HCT116 (cell line): ENCODE data around the gene SPTB. TPM values are rescaled to one million over a fixed set of nuclear protein-coding genes. Genes with fewer than 3 reads are reported as not detected.

ENCODE experiments used
- ATAC-seq: fragments of 200-7000 bp; cut with Tn5 transposase; 2 replicates; pipeline ENCODE4 v1.9.1; 2020; ENCODE audit warnings: mild to moderate bottlenecking, moderate library complexity
- BruUV-seq: library from RNA; stranded (reverse); fragments of 400-500 nt; replicated peaks from 2 replicates; lab custom pipeline; 2021; lab: Mats Ljungman, UMichigan
- CTCF ChIA-PET: fragments of 300-600 bp; sonication (Branson Sonifier 250); formaldehyde crosslinking; loops from one replicate; lab custom pipeline; 2021; ENCODE audit warnings: antibody characterized with exemption; lab: Charles Lee
- POLR2A ChIA-PET: fragments of 300-600, 350-600 bp; sonication (Branson Sonifier 250); formaldehyde crosslinking; loops from one replicate; lab custom pipeline; 2021; ENCODE audit warnings: antibody characterized with exemption; lab: Charles Lee
- RAD21 ChIA-PET, 2 experiments: fragments of 300-600 bp; sonication (Branson Sonifier 250); formaldehyde crosslinking; loops; one replicate each; lab custom pipeline; 2023; ENCODE audit warnings: low total read pairs in 2 of 2; ENCODE audit not compliant: uncharacterized antibody in 2 of 2, unreplicated experiment in 2 of 2, low non-redundant PET in 1 of 2; lab: Charles Lee
- DNase-seq: peaks from one replicate; pipeline ENCODE4 v3.0.0-alpha.2; 2010; ENCODE audit warnings: low read depth, low spot score
- H2AFZ ChIP-seq: fragments of 200-600 bp; shearing (Covaris generic), sonication (generic); 2 replicates; pipeline ENCODE4 v1.6.1; 2017; ENCODE audit warnings: low read depth, mixed run types, mixed read lengths, antibody characterized with exemption, low read length; ENCODE audit not compliant: poor library complexity, severe bottlenecking
- H3K27ac ChIP-seq: 2 replicates; pipeline ENCODE4 v1.5.1; 2012; ENCODE audit warnings: low read depth, low read length
- H3K27me3 ChIP-seq: fragments of 200-600 bp; sonication (generic); 2 replicates; pipeline ENCODE4 v1.6.1; 2016; ENCODE audit warnings: mixed run types, low read length, mixed read lengths; ENCODE audit not compliant: insufficient read depth
- H3K36me3 ChIP-seq, 2 experiments: fragments of 200-500 bp in 1 of 2; fragments of 200-600 bp in 1 of 2; sonication (Bioruptor generic) in 1 of 2; sonication (generic) in 1 of 2; 2 replicates each; pipeline versions ENCODE4 v1.5.1 to v1.6.1; 2014 to 2016; ENCODE audit warnings: low read length in 2 of 2, inconsistent platforms in 1 of 2, mixed read lengths in 1 of 2, mixed run types in 1 of 2; ENCODE audit not compliant: insufficient read depth in 2 of 2, control insufficient read depth in 1 of 2
- H3K4me1 ChIP-seq, 2 experiments: fragments of 200-600 bp in 1 of 2; sonication (generic) in 1 of 2; 2 replicates each; pipeline versions ENCODE4 v1.5.1 to v1.6.1; 2012 to 2017; ENCODE audit warnings: low read length in 2 of 2, inconsistent platforms in 1 of 2, mild to moderate bottlenecking in 1 of 2, mixed read lengths in 1 of 2, mixed run types in 1 of 2, moderate library complexity in 1 of 2; ENCODE audit not compliant: insufficient read depth in 2 of 2, control insufficient read depth in 1 of 2
- H3K4me2 ChIP-seq: fragments of 200-600 bp; sonication (generic); 2 replicates; pipeline ENCODE4 v1.6.1; 2017; ENCODE audit warnings: mixed run types, low read length, mixed read lengths
- H3K4me3 ChIP-seq, 2 experiments: fragments of 200-600 bp in 1 of 2; sonication (generic) in 1 of 2; replicated peaks in 1 of 2; 2 replicates each; pipeline ENCODE4 v1.5.1; 2011 to 2016; ENCODE audit warnings: low read length in 2 of 2, control low read depth in 1 of 2, low read depth in 1 of 2, mild to moderate bottlenecking in 1 of 2, mixed read lengths in 1 of 2, mixed run types in 1 of 2
- H3K79me2 ChIP-seq: fragments of 200-600 bp; sonication (generic); 2 replicates; pipeline ENCODE4 v1.6.1; 2017; ENCODE audit warnings: mild to moderate bottlenecking, mixed run types, low read length, moderate library complexity, mixed read lengths; ENCODE audit not compliant: insufficient read depth
- H3K9ac ChIP-seq: fragments of 200-600 bp; sonication (generic); 2 replicates; pipeline ENCODE4 v1.6.1; 2016; ENCODE audit warnings: low read length, mixed read lengths
- H3K9me2 ChIP-seq: fragments of 200-600 bp; sonication (generic), shearing (Covaris generic); 2 replicates; pipeline ENCODE4 v1.6.1; 2017; ENCODE audit warnings: mixed run types, mild to moderate bottlenecking, moderate library complexity; ENCODE audit not compliant: insufficient read depth
- H3K9me3 ChIP-seq, 2 experiments: fragments of 200-500 bp in 1 of 2; fragments of 200-600 bp in 1 of 2; sonication (Bioruptor generic) in 1 of 2; sonication (generic) in 1 of 2; 2 replicates each; pipeline ENCODE4 v1.6.1; 2014 to 2017; ENCODE audit warnings: low read length in 2 of 2, mixed read lengths in 2 of 2, inconsistent platforms in 1 of 2, low read depth in 1 of 2, mild to moderate bottlenecking in 1 of 2, mixed run types in 1 of 2, moderate library complexity in 1 of 2; ENCODE audit not compliant: control insufficient read depth in 1 of 2, insufficient read depth in 1 of 2
- H4K20me1 ChIP-seq: fragments of 200-600 bp; sonication (generic), shearing (Covaris generic); 2 replicates; pipeline ENCODE4 v1.6.1; 2017; ENCODE audit warnings: mixed run types, mild to moderate bottlenecking, moderate library complexity; ENCODE audit not compliant: insufficient read depth
- CBX3 ChIP-seq: IDR thresholded peaks from 2 replicates; pipeline ENCODE4 v1.6.1; 2012; ENCODE audit warnings: low read depth
- EGR1 ChIP-seq: IDR thresholded peaks from 2 replicates; pipeline ENCODE4 v1.6.1; 2012; ENCODE audit warnings: low read depth
- EZH2 ChIP-seq: fragments of 200-600 bp; sonication (generic); IDR thresholded peaks from 2 replicates; pipeline ENCODE4 v1.6.1; 2017; ENCODE audit warnings: antibody characterized with exemption, mixed run types
- EZH2phosphoT487 ChIP-seq: fragments of 200-600 bp; IDR thresholded peaks from 2 replicates; pipeline ENCODE4 v1.6.1; 2018; ENCODE audit warnings: antibody characterized with exemption, borderline replicate concordance
- FOSL1 ChIP-seq: IDR thresholded peaks from 2 replicates; pipeline ENCODE4 v1.6.1; 2012; ENCODE audit warnings: low read depth
- JUND ChIP-seq: IDR thresholded peaks from 2 replicates; pipeline ENCODE4 v1.6.1; 2012
- MAX ChIP-seq: IDR thresholded peaks from 2 replicates; pipeline ENCODE4 v1.6.1; 2012
- POLR2A ChIP-seq: IDR thresholded peaks from 2 replicates; pipeline ENCODE4 v1.7.0; 2011; ENCODE audit warnings: borderline replicate concordance; ENCODE audit not compliant: insufficient read depth, insufficient read length; ENCODE audit errors: extremely low read depth
- RAD21 ChIP-seq: IDR thresholded peaks from 2 replicates; pipeline ENCODE4 v1.6.1; 2012; ENCODE audit warnings: low read depth, mild to moderate bottlenecking
- SP1 ChIP-seq: IDR thresholded peaks from 2 replicates; pipeline ENCODE4 v1.6.1; 2012; ENCODE audit warnings: low read depth
- SRF ChIP-seq: IDR thresholded peaks from 2 replicates; pipeline ENCODE4 v1.6.1; 2012; ENCODE audit warnings: low read depth
- TCF7L2 ChIP-seq: IDR thresholded peaks from 2 replicates; pipeline ENCODE4 v1.7.0; 2011; ENCODE audit warnings: borderline replicate concordance, inconsistent platforms; ENCODE audit not compliant: insufficient read depth, insufficient read length; ENCODE audit errors: extremely low read depth
- YY1 ChIP-seq: IDR thresholded peaks from 2 replicates; pipeline ENCODE4 v1.6.1; 2011; ENCODE audit warnings: low read length, low read depth, moderate library complexity, mild to moderate bottlenecking; ENCODE audit not compliant: insufficient replicate concordance; ENCODE audit errors: extremely low read depth
- ZBTB33 ChIP-seq: IDR thresholded peaks from 2 replicates; pipeline ENCODE4 v1.6.1; 2011; ENCODE audit warnings: mild to moderate bottlenecking, low read length, moderate library complexity; ENCODE audit not compliant: insufficient replicate concordance; ENCODE audit errors: extremely low read depth
- ZFX ChIP-seq: fragments of 450-650 bp; IDR thresholded peaks from 2 replicates; pipeline ENCODE4 v1.6.1; 2017
- ZNF274 ChIP-seq: fragments of 200-500 bp; sonication (Bioruptor generic); IDR thresholded peaks from 2 replicates; pipeline ENCODE4 v1.6.1; 2014; ENCODE audit warnings: mild to moderate bottlenecking, low read depth, low read length, inconsistent platforms
- intact Hi-C: fragments of 100-400 bp; cut with micrococcal nuclease; formaldehyde crosslinking; loops from 2 replicates; pipeline ENCODE4 v1.10.0; 2022
- total RNA-seq: library from RNA; stranded (reverse); gene quantifications from one replicate; pipeline ENCODE4 v1.2.1, GENCODE V29; 2021; ENCODE audit not compliant: unreplicated experiment

Gene SPTB
- total RNA-seq, 1 experiment from 2014 or later = 4.2 TPM

- H3K4me3 ChIP-seq = peak overlapping the region; percentile 78 to 82
- no peak for DNase-seq
- H3K9me3 ChIP-seq = no peaks in the 10 kb centered on the region
- H3K4me1 ChIP-seq = peaks cover 40 to 54% of the 10 kb centered on the region in 2 experiments
- intact Hi-C loops = loop anchor here (2.0 kb wide), 1 partner anchor 17 kb away; no protein-coding TSS in a partner anchor
- H2AFZ ChIP-seq = peak overlapping the region; percentile 40
- ChIA-PET POLR2A (interaction anchor here (0.7 to 2.4 kb wide), 3 partner anchors 11 to 48 kb away, joined by 3 to 7 read pairs (median 3); no protein-coding TSS in a partner anchor), RAD21 (interaction anchor here in 1 of 2 experiments (0.9 kb wide), 1 partner anchor 18 kb away, joined by 3 read pairs; no protein-coding TSS in a partner anchor), CTCF (no interaction called here)
- 0 out of 2 replicates have a peak, but pooled peaks cover 5% of the 10 kb centered on the region for H4K20me1 ChIP-seq
- peak; percentile 11 for ATAC-seq
- TSS peak; percentile 67 for BruUV-seq
- no peaks in the 10 kb centered on the region for H3K9me2 ChIP-seq
- peak overlapping the region; percentile 91 for H3K9ac ChIP-seq
- H3K4me2 ChIP-seq = peak overlapping the region; percentile 83
- H3K36me3 ChIP-seq = no peaks in the 10 kb centered on the region
- peak overlapping the region; percentile 86 for H3K27ac ChIP-seq
- no peak for TF ChIP-seq SRF
- peak; percentile 35 for TF ChIP-seq POLR2A
- peaks cover 42% of the 10 kb centered on the region for H3K79me2 ChIP-seq
- no peaks in the 10 kb centered on the region for H3K27me3 ChIP-seq
Observed at GRCh38 chr14:64703395-64704142, 176.1 kb downstream of the SPTB start.

- ATAC-seq = peak; percentile 65
- Histone ChIP-seq H3K4me2 (peak overlapping the region; percentile 83), H3K27me3 (no peaks in the 10 kb centered on the region), H3K79me2 (peaks cover 33% of the 10 kb centered on the region), H3K9ac (peak overlapping the region; percentile 91), H3K27ac (peak overlapping the region; percentile 86), H3K4me1 (peaks cover 31 to 46% of the 10 kb centered on the region in 2 experiments), H4K20me1 (0 out of 2 replicates have a peak, but pooled peaks cover 5% of the 10 kb centered on the region), H3K36me3 (no peaks in the 10 kb centered on the region), H3K4me3 (peak overlapping the region; percentile 78 to 82), H3K9me2 (no peaks in the 10 kb centered on the region), H2AFZ (peak overlapping the region; percentile 40), H3K9me3 (no peaks in the 10 kb centered on the region)
- RAD21 ChIA-PET = no interaction called here
- CTCF ChIA-PET = no interaction called here
- intact Hi-C loops = no loop called here
- POLR2A ChIA-PET = interaction anchor here (1.0 to 2.4 kb wide), 2 partner anchors 11 to 17 kb away, joined by 3 to 7 read pairs; no protein-coding TSS in a partner anchor
- BruUV-seq = no TSS peak
- no peak for DNase-seq
- no peak for TF ChIP-seq CBX3
- no peak for TF ChIP-seq ZNF274
- TF ChIP-seq RAD21 = no peak
- TF ChIP-seq EGR1 = no peak
- TF ChIP-seq ZFX = no peak
- TF ChIP-seq FOSL1 = no peak
- no peak for TF ChIP-seq SRF
- no peak for TF ChIP-seq EZH2
- no peak for TF ChIP-seq EZH2phosphoT487
- TF ChIP-seq YY1 = peak; percentile 55
- TF ChIP-seq MAX = no peak
- peak; percentile 47 for TF ChIP-seq ZBTB33
- no peak for TF ChIP-seq SP1
- TF ChIP-seq JUND = no peak
- peak; percentile 87 for TF ChIP-seq TCF7L2
Observed at GRCh38 chr14:64702493-64703394, 177.0 kb downstream of the SPTB start.
